ENCODE measurements around the gene C1QTNF8.
"Not testable (repeated sequence)": the region's sequence is repeated elsewhere in the genome, so short reads cannot be mapped to it uniquely, and the experiment has no call there.

The C1QTNF8 gene

DNA sequence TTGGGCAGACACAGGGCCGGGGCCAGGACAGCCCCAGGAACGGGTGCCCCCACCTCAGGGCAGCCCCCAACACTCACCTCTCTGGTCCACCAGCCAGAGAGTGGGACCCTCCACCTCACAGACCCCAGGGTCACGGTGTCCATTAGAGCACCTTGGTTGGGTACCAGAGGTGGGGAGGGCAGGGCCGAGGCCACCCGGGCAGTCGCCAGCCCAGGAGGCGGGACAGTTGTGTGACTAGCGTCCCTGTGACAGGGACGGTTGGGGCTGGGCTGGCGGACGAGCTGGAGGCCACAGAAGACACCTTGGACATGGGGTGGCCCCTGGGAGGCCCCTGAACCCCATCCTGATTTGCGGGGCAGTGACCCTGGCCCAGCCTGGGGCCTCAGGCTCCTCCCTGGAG, 11.7 kb upstream of the C1QTNF8 start:
- no peak for DNase-seq

DNA sequence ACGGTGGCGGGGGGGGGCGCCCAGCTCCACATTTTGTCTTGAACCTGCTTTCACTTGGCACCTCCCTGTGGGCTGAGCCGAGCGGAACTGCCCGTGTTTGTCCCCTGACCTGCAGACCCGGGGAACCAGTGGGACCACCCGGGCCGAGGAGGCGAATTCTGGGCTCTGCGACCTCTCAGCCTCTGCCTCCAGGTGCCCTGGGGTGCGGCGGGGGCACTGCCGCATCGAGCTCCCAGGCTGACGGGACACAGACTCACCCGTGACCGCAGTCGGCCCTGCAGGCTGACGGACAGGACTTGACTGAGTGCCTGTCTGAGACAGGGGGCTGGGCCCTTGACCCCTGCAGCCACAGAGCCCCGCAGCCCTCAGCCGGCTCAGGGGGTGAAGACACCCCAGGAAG, 11.1 kb upstream of the C1QTNF8 start:
- no peak for DNase-seq

DNA sequence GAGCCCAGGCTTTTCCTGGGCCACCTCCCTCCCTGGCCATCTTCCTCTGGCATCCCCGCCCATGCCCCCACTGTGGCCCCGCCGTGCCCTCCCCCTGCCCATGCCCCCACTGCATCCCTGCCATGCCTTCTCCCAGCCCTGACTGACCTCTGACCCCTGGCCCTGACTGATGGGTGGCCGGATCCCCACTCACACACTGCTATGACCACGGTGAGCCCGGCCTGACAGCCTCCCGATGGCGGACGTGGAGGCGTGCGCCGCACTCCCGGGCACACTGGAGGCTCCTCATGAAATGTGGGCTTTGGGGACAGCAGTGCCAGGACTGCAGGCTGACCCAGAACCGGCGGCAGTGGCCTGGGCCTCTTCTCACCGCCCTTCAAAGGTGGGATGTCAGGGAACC, 10.6 kb upstream of the C1QTNF8 start:
- DNase-seq = no peak

DNA sequence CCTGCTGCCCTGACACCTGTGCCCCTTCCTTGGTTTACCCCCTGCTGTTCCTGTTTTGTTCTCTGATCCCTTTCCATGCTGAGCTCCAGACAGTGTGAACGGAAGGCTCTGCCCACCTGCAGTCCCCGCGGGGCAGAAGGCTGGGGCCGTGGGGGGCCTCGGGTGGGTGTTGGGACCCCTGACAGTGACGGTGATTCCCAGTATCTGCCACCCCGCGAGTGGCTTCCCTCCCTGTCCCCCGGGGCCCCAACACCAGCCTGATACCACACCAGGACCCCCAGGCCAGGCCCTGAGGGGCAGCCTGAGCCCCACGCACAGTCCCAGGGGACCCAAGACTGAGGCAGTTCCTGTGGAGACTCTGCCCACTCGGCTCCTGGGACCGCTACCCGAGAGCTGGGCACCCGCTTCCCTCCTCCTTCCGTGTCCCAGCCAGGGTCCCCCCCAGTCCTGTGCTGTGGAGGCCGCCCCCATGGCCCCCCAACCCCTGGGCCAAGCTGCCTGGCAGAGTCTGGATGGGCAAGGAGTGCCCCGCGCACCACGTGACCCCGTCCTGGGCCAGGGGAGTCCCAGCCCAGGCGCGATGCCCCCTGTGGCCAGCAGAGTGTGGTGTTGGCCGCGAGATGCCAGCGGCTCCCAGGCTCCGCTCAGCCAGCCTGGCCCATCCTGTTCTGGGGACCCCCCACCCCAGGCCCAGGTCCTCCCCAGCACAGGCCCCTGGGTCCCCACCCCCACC, 10.0 kb upstream of the C1QTNF8 start:
- DNase-seq = peak; percentile 14

DNA sequence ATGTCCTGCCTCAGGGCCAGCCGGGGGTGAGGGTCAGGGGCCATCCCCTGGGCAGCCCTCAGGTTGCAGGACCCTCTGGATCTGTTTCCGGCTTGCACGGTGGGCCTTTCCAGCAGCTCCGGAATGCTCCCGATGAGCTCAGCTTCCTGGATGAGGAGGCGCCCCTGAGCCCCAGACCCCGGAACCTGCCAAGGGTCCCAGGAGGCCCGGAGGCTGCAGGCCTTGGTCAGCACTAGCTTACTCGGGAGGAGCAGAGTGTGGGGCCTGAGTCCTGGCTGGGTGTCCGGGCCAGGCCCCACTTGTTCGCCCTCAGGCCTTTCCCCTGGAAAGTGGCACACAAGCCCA, 7.6 kb upstream of the C1QTNF8 start:
- DNase-seq = no peak

DNA sequence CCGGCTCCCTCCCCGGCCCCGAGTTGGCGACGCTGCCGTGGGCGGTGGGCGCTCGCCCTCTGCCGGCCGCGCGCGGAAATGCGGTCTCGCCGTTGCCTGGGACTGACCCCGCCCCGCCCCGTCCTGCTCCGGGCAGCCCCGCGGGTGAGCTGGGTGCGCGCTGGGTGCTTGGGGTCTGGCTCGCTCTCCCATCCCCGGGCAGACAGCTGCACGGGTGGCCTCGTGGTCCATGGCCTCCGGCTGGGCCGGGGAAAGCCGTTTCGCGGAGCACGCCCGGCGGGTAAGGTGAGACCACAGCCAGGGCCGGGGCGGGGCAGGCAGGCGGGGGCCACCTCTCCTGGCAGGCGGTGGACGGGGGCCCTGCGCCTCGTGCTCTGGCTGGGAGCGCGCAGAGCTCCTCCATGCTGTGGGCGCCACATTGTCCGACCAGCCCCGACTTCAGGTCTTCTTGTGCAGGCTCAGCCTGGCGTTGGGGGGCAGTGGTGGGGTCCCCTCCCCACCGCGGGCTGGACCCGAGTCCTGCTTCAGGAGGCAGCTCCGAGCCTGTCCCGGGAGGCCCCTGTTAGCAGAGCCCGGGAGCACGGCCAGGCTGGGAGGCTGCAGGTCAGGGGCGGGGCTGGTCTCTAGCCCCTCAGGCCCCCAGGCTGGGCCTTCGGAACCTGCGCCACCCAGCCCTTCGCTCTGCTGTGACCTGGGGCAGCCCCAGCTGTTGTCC, 7.0 kb upstream of the C1QTNF8 start:
- DNase-seq = no peak

DNA sequence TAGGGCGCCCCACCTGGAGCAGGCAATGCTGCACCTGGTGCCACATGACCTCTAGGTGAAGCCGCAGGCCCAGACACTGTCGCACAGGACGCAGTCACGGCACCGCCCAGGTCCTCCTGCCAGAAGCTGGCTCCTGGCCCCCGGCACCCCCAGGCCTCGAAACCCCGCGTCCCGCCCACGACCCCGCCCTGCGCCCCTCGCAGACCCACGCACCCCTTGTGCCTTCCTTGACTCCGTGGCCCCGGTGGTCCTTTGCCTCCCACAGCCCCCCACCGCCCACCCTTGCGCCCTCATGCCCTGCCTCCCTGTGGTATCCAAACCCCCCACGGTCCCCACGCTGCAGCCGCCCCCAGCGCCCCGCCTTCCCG, 6.3 kb upstream of the C1QTNF8 start:
- peak; percentile 17 for DNase-seq

DNA sequence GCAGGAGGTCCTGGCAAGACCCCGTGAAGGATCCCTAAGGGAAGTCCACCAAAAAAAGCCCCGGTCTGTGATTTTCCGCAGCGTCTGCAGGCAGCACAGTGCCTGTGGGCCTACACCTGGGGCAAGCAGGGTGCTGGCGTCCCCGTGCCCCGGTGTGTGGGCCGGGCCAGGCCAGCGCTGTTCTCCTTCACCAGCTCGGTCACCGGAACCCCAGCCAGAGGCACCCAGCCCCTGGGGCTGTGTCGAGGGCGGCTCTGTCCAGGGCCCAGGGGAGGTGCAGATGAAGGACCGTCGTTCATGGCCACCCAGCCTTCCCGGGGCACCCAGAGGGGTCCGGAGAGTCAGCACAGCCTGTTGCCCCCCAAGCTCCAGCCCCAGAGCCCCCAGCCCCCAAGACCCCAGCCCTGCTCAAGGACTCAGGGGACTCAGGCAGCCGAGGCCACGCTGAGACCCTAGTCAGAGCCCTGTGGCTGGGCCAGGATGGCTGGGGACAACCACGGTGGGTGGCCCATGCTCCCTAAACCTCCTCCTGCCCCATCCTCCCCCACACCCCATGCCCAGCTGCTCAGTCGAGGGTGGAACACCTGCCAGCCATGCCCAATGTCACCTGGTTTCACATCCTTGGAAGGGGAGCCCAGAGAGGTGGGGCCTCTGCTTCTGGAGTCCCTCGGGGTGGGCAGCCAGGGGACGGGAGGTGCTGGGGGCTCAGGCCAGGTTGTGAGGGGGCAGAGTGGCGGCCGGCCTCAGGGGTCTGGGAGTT, 5.7 kb upstream of the C1QTNF8 start:
- no peak for DNase-seq

DNA sequence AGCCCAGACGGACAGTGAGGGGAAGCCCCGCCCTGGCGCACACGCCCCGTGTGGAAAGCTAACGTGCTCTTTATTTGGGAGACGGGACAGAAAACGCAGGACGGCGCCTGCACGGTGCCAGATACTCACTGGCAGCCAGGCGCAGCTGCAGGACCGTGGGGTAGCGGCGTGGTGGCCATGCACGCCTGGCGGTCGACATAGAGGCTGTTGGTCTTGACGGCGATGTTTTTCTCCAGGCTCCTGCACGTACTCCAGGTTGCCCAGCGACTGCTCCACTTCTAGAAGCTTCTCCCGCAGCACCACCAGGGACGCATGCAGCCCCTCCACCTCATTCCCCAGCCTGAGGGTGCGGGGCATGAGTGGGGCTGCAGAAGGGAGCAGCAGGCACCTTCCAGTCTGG, 5.1 kb upstream of the C1QTNF8 start:
- peak; percentile 25 for DNase-seq

DNA sequence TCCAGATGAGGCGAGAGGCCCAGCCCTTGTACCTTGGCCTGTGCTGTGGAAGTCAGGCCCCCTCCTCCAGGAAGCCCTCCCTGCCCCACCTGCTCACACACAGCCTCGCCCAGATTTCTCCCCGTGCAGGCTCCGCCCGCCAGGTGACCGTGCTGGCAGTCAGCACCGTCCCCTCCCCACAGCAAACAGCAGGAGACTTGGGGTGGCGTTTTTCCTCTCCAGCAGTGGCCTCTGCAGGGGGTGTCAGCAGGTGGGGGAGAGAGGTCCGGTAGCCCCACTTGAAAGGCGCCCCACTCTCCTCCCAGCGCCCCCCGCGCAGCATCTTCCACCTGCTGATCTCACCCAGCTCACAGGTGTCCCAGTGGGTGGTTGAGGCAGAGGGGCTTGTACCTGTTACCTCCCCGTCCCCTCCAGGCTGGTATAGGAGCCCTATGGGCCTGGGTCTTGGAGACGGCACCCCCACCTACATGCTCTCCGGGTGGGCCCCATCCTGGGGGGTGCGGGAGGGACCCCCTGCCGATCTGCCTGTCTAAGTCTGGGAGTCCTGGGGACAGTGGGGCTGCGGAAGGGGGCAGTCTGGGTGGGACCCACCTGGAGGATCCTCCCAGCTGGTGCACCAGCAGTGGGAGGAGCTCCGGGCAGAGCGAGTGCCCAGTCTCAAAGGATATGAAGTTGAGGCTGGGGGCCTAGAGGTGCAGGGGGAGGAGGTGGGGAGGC, 4.2 kb upstream of the C1QTNF8 start:
- DNase-seq = no peak

DNA sequence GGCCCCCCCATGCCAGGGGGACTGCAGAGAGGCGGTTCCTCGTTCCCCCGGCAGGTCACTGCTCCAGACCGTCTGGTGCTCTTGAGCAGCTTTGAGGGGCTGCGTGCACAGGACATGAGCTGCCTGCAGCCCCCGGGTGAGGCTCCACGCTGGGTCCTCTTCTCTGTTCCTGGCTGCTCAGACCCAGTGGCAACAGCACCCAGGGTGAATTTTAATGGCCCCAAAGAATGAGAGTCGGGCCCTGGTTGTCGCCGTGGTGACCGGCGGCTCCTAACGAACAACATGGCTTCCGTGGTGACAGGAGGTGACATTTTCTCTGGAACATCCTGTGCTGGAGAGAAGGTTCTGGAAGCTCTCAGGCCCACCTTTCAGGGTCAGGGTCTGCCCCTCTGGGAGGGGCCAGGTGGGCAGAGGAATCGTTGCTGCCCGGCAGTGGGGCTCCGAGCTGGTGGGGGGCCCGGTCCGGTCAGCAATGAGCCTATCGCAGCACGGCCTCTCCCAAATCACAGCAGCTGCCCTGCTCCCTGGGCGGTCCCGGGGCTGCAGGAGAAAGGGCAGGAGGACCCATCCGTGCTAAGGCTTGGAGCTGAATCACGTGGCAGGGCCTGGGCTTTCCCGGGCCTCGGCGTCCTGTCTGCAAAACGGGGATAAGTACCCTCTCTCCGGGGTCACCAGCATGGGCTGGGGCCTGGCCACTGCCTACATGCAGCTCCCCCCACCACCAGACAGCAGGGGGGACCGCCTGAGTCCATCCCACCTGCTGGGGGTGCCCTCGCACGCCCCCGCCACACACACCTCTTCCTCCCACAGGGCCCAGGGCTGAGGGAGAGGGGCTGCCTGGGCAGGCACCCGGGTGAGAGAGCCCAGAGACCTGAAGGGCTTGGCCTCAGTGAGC, 3.4 kb upstream of the C1QTNF8 start:
- no peak for DNase-seq

DNA sequence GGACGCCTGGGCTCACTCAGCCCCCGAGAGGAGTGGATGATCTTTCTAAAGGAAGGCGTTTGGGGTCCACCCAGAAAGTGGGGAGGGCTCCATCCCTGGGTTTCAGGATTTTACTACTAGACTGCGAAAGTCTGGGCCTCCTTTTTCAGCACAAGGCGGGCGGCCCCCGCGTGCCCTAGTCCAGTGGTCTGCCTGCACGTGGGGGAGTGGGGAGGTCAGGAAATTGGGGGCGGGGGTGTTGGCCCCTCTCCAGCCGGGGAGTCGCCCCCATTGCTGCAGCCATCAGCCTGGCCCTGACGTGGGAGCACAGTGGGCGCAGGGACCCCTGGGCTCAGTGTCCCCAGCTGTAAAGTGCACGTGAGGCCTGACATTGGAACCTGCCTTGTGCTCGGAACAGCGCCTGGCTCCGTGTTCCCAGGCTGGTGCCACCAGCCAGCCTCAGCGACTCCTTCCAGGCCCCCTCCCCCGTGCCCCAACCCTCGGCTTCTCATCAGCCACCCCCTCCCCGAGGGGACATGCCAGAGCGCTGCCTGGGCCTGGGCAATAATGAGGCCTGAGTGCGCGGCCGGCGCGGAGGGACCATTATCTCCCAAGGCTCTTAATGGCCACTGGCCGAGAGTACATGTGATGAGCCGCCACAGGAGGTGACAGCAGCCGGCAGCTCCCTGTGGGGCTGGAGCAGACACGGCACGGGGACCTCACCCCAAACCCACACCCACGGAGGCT, 2.4 kb upstream of the C1QTNF8 start:
- no peak for DNase-seq

DNA sequence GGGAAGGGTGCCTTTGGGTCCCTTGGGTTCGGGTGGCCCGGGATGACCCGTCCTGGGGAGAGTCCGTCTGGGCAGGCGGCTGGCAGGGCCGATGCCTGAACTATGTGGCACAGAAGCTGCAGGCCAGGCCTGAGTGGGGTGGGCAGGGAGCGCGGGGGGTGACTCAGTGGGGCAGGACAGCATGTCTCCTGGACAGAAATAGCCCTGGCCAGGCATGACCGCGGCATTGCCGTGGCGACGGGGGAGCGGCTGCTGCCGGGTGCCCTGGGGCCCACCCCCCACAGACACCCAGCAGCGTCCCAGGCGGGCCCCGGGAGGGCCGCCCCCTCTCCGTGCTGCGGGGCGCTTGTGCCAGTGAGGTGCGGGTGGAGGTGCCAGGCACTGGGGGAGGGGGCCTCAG, 1.8 kb upstream of the C1QTNF8 start:
- DNase-seq = no peak

DNA sequence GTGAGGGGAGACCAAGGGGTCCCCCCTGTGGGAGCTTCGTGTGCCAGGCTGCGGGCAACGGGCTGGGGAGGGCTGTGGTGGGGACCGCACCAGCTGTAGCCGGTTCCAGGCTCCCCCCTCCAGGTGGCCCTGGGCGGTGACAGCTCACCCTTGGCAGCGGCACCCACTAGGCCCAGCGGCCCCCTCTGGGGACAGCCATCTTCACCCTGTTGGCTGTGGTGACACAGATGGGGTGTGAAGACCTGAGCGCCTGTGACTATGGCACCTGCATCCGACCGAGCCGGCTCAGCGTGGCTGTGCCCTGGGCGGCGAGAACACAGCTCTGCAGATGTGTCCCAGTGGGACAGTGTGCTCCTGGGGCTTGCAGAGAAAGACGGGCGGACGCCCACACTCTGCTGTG, 1.1 kb upstream of the C1QTNF8 start:
- DNase-seq = no peak

DNA sequence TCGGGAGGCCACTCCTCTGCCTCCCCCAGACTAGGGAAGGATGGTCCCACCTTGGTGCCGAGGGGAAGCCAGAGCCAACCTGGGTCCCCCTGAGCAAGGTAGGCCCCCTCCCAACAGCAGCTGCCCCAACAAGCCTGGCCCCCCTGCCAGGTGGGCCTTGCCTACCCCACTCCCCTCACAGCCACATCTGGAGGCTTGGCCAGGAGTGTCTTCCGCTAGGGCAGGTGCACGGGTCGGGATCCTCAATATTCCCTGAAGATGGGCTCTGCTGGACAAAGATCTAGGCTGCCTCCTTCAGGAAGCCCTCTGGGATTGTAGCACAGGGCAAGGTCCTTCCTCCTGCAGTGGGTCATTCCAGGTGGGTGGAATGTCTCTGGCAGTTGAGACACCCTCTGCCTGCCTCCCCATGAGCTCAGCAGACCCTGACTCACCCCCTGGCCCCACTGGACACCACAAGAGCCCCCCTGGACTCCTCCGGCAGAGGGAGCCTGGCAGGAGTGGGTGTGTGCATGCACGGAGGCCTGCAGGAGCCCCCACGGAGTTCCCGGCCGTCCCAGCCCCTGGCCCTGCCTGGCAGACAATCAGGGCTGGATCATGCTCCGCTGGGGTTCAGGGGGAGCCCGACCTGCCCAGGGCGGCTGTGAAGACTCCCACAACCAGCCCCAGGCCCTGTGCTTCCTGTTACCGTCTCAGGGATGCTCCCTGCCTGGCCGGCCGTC, 435 bp downstream of the C1QTNF8 start:
- no peak for DNase-seq

DNA sequence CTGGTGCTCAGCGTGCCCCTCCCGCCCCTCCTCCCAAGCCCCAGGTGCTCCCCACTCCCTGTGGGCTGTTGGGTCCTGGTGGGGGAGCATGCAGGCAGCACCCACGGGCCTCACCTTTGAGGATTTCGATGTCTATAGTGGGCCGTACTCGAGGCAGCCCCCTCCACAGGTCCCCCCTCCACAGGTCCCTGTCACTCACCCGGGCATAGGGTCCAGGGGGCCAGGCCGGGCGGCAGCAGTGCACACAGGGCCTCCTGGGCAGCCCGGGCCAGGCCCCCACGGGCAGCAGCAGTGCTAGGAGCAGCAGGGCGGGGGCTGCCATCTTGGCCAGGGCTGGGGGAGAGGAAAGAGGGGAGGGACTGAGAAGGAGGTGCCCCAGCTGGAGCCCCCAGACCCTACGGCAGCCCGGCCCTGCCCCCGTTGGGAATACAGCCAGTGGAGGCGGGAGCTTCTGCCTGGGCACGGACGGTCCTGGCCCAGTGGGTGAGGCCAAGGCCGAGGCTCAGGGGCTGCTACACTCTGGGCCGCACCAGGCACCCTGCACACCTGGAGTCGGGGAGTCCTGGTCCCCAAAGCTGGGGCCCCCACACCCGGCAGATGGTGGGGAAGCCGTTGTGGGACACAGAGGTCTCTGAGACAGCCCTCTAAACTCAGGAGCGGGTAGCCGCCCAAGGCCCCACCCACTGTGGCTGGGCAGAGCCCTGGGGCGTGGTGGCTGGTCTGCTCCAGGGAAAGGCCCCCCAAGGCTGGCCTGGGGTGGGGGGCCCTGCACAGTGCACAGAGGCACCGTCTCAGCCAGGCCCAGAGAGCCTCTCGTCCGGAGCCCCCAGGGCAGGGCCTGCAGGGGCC, 1.2 kb downstream of the C1QTNF8 start:
- DNase-seq = no peak

DNA sequence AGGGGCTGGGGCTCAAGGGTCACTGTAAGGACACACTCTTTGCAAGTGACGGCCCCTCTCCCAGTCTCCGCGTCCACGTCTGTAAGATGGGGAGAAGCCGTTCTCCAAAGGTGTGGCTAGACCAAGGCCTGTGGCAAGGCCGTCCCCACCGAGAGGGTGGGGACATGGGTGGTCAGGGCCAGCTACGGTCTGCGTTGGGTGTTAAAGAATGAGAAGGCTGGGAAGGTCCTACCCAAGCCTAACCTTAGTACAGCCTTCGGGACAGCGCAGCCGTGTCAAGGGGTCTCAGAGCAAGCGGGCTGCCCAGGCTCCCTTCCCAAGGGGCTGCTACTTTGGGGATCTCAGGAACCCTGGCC, 1.9 kb downstream of the C1QTNF8 start:
- no peak for DNase-seq

DNA sequence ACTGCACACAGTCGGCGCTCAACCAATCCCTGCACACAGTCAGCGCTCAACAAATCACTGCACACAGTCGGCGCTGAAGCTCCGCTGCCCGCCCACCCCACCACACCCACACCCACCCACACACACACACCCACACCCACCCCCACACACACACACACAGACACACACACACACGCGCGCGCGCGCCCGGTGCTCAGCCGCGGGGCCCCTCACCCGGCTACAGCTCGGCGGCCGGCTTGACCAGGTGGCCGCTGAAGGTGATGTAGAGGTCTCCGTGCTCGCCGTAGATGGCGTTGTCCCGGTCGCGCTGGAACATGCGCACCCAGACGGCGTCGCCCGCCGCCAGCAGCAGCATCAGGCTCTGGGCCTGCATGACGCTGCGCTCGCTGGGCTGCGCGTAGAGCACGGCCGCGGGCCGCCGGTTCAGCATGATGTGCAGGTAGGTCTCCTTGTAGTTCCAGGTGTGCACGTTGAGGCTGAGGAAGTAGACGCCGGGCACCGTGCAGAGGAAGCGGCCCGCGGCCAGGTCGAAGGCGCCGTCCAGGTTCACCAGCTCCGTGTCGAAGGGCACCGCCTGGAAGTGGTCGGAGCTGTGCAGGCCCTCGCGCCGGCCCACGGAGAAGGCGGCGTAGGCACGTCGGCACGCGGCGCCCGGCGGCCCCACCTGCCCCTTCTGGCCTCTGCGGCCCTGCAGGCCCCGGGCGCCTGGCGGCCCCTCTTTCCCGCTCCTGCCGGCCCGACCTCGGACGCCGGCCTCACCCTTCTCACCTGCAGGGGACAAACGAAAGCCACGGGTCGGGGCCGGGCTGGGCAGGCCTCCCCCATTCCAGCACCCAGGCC, 2.5 kb downstream of the C1QTNF8 start:
- DNase-seq = peak; percentile 74

DNA sequence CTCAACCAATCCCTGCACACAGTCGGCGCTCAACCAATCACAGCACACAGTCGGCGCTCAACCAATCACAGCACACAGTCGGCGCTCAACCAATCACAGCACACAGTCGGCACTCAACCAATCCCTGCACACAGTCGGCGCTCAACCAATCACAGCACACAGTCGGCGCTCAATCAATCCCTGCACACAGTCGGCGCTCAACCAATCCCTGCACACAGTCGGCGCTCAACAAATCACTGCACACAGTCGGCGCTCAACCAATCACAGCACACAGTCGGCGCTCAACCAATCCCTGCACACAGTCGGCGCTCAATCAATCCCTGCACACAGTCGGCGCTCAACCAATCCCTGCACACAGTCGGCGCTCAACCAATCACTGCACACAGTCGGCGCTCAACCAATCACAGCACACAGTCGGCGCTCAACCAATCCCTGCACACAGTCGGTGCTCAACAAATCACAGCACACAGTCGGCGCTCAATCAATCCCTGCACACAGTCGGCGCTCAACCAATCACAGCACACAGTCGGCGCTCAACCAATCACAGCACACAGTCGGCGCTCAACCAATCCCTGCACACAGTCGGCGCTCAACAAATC, 3.3 kb downstream of the C1QTNF8 start:
- not testable (repeated sequence) for DNase-seq

Measured in DMS153 (cell line).